ENCODE results near the gene CD2.

CD2 gene, protein sequence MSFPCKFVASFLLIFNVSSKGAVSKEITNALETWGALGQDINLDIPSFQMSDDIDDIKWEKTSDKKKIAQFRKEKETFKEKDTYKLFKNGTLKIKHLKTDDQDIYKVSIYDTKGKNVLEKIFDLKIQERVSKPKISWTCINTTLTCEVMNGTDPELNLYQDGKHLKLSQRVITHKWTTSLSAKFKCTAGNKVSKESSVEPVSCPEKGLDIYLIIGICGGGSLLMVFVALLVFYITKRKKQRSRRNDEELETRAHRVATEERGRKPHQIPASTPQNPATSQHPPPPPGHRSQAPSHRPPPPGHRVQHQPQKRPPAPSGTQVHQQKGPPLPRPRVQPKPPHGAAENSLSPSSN

DNA sequence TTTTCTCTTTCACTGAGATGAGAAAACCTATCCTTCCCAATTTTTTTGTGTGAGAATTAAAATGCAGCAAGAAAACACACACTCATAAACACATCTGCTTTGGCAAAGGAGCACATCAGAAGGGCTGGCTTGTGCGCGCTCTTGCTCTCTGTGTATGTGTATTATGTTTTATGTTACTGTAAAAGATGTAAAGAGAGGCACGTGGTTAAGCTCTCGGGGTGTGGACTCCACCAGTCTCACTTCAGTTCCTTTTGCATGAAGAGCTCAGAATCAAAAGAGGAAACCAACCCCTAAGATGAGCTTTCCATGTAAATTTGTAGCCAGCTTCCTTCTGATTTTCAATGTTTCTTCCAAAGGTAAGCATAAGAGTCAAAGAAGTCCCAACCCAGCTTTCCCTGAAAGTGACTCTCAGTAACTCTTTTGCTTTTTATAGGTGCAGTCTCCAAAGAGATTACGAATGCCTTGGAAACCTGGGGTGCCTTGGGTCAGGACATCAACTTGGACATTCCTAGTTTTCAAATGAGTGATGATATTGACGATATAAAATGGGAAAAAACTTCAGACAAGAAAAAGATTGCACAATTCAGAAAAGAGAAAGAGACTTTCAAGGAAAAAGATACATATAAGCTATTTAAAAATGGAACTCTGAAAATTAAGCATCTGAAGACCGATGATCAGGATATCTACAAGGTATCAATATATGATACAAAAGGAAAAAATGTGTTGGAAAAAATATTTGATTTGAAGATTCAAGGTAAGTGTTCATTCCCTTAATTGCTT lies at the start of gene CD2:
CD2 (plus strand) TSS at position 233 of the 780 bp plus-strand sequence; CDS start at position 296, 63 bp downstream.
- no peak for DNase-seq (ENCODE audit: low read depth in 2 of 2)

DNA sequence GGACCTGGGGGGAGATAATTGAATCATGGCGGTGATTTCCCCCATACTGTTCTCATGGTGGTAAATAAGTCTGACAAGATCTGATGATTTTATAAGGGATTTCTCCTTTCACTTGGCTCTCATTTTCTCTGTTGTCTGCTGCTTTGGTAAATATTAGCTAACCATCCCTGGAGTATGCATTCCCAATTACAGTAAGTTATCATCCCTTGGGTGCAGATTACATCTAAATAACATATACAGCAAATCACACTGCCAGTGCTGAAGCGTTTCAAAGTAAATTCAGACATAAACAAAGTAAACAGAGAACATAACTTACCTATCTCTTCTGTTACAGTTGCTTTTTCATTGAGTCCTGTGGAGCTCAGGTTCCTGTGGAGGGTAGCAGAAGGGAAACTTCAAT lies 48.1 kb upstream of the CD2 start:
- DNase-seq (ENCODE audit: low read depth in 2 of 2) = no peak

DNA sequence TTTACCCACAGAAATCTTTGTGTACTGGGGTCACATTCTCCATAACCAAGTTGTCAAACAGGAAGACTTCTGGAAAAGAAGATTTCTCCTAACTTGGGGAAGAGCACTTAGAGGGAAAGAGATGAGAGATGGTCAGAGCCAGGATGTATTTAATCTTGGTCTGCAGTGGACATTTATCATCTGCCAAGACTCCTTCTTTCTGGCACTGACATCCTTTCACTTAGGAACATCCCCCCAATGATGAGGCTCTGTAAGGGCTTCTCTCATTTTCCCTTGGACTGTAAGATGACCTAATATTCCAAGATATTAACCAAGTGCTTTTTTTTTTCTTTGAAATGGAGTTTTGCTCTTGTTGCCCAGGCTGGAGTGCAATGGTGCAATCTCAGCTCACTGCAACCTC lies 47.4 kb upstream of the CD2 start:
- no peak for DNase-seq (ENCODE audit: low read depth in 2 of 2)

DNA sequence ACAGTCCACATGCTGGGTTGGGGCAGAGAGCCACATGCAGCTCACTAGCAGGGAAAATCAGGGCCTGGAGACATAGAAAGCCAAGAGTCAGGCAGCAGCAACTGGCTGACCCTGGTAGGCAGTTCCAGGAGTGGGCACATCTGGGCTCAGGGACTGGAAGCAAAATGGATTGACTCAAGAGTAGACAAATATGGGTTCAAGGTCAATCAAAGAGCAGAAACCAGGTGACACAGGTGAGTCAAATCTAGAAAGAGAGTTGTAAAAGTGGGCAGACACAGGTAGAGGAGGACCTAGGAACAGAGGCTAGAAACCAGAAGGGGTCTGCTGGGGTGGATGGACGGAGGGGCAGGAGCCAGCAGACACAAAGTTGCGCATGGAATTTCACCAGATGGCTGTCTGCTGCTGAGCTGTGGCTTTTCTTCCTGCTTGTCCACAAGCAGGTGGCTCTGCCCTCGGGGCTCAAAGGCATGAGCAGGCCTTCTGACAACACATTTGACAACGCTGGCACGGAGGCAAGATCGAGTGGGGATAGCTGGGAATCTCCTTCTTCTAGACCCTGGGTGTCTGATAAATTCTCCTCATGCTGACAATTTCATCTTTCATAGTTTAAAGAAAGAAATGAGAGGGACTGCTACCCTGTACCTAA lies 45.9 kb upstream of the CD2 start:
- DNase-seq (ENCODE audit: low read depth in 2 of 2) = no peak

DNA sequence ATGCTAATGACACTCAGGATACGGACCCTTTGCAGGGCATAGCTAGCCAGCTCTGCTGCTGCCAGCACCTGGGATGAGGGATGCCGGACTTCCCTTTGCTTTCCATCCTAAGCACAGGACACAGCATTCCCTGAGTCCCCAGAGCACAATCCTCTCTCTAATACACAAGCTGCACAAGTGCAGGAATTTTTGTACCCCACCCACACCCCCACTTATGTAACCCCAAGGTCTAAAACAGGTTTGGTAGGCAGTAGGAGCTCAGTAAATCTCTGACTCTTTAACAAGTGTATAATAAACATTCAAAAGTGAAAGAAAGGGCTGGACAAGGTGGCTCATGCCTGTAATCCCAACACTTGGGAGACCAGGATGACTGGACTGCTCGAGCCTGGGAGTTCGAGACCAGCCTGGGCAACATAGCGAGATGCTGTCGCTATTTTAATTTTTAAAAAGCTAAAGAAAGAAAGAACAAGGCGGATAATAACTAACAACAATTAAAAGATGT lies 44.5 kb upstream of the CD2 start:
- no peak for DNase-seq (ENCODE audit: low read depth in 2 of 2)

DNA sequence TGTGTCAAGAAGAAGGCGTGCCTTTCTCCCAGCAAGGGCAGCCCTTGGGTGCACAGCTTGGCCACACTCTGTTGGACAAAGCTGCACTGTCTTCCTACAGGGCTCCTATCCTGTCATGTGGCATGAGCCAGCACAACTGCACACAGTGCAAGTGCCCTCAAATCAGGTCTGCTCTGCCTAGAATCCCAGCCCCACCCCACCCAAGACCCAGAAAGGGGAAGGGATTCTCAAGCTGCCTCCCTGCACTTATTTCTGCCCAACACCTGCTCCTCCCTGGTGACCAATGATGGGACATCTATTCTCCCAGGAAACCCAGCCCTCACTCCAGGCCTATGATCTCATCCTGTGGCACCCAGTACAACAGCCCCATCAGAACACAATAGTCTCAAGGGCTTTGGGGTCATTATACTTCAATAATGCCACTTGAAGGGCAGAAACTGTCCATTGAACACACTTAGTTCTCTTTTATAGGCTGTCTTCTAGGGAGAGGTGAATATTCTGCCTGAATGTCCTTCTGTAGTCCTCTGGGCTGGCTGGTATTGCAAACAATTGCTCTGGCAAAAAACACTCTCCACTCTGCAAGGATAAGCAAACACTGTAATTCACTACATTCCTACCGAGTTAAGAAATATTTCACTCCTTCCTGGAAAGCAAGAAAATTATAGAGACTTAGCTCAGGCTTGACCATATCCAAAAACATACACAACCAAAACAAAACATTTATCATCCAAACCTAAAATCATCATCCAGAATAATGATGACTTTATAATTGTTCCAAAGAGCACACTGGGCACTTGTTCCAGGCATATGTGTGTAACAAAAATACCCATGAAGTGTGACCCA lies 43.6 kb upstream of the CD2 start:
- DNase-seq (ENCODE audit: low read depth in 2 of 2) = no peak

DNA sequence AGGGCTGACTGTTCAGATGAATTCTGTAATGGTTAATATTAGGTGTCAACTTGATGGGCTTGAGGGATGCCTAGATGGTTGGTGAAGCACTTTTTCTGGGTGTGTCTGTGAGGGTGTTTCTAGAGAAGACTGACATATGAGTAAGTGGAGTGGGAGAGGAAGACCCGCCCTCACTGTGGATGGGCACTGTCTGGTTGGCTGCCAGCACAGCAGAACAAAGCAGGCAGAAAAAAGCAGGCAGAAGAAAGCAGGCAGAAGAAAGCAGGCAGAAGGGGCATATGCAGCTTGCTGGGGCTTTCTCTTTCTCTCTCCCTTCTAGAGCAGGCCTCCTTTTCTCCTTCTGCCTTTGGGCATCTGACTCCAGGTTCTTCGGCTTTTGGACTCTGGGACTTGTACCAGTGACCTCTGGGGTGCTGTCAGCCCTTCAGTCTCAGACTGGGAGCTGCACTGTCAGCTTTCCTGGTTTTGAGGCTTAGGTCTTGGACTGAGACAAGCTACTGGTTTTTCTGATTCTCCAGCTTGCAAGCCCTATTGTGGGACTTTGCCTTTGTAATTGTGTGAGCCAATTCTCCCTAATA lies 42.9 kb upstream of the CD2 start:
- DNase-seq (ENCODE audit: low read depth in 2 of 2) = peak in 1 of 2 donors; percentile 10

DNA sequence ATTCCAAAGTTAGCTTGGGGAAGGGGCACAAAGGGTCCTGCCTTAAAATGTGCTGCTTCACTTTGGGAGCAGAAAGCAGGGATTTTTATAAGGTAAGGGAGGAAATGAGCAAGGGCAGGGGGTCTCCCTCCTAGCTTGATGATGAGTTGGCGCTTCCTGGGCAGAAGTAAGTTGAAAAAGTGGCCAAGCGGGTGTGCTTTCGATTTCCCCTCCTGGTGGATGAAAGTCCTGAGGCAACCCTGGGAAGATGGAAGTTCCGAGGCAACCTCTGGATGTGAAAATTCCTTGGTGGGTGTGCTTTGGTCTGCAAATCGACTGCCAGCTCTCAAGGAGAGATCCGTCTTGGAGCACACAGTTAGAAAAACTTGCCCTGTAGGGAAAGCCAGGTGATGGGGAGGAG lies 41.7 kb upstream of the CD2 start:
- DNase-seq (ENCODE audit: low read depth in 2 of 2) = no peak

DNA sequence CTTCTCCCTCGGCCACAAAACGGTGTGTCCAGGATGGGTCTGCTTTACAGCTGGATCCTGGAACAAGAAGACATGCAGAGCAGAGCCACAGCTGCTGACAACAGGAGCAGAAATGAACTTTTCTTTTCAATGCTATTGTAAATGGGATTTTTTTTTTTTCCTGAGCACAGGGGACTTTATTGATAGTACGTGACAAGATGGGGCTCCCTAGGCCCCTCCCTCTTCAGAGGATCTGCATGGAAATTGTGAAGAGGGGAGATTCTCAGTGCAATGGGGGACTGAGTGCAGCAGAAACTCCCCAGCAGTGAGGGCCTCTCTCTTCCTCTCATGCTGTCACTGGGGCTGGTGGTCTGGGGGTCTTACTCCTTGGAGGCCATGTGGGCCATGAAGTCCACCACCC lies 40.8 kb upstream of the CD2 start:
- no peak for DNase-seq (ENCODE audit: low read depth in 2 of 2)

DNA sequence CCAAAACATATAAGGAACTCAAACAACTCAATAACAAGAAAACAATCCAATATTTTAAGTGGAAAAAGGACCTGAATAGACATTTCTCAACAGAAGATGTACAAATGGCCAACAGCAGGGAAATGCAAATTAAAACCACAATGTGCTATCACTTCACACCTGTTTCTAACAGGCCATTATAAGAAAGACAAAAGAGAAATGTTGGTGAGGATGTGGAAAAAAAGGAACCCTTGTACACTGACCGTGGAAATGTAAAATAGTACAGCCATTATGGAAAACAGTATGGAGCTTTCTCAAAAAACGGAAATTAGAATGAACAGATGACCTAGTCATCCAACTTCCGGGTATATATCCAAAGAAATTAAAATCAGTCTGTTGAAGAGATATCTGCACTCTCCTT lies 37.8 kb upstream of the CD2 start:
- no peak for DNase-seq (ENCODE audit: low read depth in 2 of 2)

DNA sequence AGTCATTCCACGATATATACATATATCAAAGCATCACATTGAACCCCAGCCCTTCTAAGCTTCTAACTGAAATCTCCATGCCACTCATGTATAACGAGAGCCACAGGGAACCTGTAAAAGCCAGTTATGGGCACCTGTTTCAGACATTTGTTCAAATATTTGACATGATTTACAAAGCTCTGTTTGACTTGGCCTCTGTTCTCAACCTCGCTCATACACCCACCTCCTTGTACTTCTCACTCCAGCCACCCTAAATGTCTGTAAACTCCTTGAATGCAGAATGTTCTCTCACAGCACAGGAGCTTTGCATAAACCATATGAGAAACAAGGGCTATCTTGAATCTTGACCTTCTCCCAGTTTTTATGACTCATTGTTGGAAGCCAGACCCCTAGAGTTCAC lies 36.9 kb upstream of the CD2 start:
- no peak for DNase-seq (ENCODE audit: low read depth in 2 of 2)

DNA sequence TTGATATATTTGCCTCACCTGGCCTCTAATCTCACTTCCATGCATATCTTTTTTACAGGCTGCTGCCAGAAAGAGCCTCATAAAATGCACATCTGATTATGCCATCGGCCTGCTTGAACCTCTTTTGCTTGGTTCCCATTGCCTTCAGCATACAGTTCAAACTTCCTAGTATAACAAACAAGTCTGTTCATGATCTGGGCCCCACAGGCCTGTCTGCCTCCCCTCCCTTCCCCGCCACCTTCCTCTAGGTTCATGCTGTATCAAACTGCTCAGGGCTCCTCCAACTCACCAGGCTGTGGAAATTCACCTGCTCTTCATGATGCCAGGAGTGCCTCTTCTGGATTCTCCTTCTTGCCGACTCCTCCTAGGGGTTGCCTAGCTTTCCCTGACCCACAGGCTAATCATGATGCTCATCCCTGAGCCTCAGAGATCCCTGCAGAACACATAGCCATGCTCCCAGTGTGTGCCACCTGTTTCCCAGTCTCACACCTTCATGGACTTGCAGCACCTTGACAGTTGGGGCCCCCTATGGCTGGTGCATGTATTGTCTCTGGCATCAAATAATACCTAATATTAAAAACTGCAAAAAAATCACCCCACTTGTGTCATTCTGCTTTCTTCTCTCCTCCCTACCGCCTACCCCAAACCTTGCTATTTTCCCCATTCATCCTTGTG lies 33.7 kb upstream of the CD2 start:
- no peak for DNase-seq (ENCODE audit: low read depth in 2 of 2)

DNA sequence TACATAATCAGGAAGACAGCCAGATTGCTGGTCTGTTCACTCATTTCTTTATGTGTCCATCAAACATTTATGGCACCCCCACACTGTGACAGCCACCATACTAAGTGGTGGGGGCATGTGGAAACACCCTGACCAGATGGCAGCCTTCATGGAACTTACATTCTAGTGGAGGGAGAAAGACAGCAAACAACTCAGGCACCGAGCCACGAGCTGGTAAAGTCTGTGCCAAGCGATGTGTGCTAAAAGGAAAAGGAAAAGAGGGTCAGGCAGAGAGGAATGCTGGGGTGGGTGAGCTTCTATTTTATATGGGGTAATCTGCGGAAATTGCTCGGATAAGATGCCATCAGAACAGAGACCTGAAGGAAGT lies 33.2 kb upstream of the CD2 start:
- DNase-seq (ENCODE audit: low read depth in 2 of 2) = no peak

DNA sequence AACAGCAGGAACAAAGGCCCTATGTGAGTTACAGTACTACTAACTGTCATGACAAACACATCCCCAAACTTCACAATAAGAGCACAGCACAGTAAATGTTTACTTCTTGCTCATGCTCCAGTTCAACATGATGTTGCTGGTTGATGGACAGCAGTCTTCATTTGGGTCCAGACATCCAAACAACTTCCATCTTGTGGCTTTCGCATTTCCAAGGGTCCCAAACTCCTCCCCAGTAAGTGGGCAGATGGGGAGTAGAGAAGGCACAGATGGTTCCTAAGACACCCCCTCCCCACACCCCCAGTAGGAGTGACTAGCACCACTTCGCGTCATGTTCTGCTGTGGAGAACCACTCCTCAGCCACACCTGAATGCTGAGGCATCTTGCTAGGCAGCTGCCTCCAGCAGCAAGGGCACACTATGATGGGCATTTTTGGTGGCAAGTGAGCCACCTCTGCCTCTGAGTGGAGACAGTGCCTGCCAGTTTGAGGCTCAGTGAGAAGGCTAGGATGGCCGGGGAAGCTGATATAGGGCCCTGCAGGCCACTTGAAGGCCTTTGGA lies 32.7 kb upstream of the CD2 start:
- no peak for DNase-seq (ENCODE audit: low read depth in 2 of 2)

DNA sequence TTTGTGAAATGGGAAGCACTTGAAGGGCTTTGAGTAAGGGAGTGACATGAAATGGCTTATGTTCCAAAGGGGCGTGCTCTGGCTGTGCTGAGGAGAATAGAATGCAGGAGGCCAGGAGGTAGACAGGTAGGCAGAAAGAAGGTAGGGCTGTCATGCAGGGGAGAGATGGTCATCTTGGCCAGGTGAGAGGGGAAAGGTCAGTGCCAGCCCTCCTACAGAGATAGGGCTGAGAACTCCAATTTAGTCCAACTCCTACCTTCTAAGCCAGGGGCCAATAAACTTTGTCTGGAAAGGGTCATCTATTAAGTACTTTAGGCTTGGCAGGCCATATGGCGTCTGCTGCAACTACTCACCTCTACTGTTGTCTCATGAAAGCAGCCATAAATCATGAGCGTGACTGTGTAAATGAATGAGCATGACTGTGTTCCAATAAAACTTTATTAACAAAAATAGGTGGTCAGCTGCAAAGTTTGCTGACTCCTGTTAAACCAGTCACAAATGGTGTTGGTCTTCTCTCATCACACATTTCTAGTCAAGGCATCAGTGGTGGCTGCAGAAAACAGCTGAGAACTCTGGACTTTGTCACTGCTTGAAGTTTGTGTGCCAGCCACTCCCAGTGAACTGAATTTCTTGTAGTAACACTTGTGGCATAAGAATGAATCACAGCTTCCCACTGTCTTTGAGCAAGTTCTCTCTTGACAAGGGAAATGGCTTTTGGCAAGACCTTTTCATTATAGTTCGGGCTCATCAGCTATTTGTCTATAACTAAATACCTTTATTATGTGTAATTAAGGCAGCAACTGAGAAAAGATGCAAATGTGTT lies 32.0 kb upstream of the CD2 start:
- no peak for DNase-seq (ENCODE audit: low read depth in 2 of 2)

DNA sequence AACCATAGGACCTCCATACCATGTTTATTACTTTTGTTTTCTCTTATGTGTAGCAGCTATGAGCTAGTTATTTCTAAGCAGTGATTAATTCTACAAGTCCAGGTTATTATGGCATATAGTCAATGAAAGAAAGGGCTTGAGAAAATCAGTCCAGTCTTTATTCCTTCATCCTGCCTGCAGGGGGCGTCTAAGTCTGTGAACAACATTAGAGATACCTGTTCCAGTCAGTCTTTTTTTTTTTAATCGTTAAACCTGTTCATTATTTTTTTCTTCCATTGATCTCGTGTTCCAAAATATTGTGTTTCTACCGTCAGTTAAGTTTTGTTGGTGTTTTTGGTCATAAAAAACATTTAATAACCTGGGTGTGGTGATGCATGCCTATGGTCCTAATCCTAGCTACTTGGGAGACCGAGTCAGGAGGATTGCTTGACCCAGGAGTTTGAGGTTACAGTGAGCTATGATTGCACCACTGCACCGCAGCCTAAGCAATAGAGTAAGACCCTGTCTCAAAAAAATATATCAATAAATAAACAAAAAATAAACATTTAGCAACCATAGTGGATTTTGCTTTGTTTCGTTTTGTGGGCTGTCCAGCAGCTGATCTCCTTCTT lies 29.4 kb upstream of the CD2 start:
- peak; percentile 64 to 80 for DNase-seq (ENCODE audit: low read depth in 2 of 2)

DNA sequence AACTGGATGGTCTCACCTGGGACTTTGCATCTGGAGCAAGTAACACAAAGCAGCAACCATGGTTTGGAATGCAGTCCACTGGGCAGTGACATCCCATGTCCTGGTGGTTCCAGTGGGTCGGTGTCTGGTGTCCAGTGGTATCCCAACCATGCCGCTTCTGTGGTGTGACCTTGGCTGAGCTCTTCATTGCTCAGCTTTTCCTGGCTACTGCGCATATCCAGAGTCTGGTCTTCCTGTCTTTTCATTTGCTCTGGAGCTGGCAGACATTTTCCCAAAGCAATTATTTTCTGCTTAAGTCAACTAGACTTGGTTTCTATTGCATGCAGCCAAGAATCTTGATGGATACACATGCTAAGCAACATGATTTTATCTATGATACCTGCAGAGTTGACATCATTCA lies 28.4 kb upstream of the CD2 start:
- DNase-seq (ENCODE audit: low read depth in 2 of 2) = no peak

DNA sequence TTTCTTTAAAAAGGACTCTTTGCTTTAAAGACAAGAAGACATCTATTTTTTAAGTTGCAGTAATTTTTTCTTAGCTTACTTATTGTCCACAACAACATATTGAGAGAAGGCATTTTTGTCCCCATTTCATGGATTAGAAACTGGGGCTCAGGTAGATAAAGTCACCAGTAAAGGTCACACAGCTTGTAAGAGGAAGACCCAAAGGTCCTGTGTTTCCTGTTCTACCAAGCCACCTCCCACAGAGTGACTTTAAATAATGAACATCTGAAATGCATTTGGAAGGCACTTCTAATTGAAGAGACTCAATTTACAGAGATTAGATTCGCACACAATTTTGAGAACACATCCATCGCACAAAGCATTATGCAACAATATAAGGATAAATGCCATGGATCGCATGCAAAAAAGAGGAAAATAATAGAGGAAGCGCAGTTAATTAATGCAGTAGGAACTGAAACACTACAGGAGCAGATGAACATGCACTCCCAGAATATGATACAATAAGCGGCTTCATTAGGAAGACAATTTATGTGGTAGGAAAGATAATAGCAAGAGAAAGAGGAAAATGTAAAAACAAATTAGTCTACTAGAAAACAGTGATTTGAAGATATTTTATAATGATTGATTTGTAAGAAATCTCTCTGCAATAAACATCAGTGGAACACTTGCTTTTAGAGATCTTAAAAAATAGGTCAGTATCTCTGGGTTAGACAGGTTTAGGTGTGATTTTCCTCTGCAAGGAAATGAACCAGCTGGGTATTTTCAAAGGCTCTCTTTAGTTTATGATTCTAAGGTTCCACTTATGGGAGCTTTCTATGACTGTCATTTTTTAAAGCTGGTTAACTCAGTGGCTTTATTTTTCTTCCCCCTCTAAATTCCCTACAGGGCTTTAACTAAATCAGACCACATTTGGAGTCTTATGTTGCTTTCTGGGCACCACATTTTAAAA lies 27.1 kb upstream of the CD2 start:
- DNase-seq (ENCODE audit: low read depth in 2 of 2) = no peak

Measured in stimulated activated CD4-positive, alpha-beta T cell treated with anti-CD3 and anti-CD28 coated beads, Interleukin-1b, Interleukin-23, amount 100 ng/mL, for 4 hours (primary cell).